ENCODE results near the gene SUN5. TPM values are rescaled to one million over a fixed set of nuclear protein-coding genes. Genes with fewer than 3 reads are reported as not detected.

Gene SUN5
- total and polyA plus RNA-seq, 4 donors = not detected

- ATAC-seq (ENCODE audit: insufficient read depth, low FRiP score) = no peak
- Histone ChIP-seq H3K4me3 (no peak overlapping the region), H3K36me3 (ENCODE audit: control insufficient read depth in 4 of 4, insufficient read depth in 4 of 4, low read length in 4 of 4) (no peaks in the 10 kb centered on the region), H3K27ac (ENCODE audit: low read depth in 1 of 2, low read length in 1 of 2) (no peak overlapping the region), H3K4me1 (ENCODE audit: control insufficient read depth in 5 of 5, insufficient read depth in 5 of 5, low read length in 5 of 5) (no peaks in the 10 kb centered on the region), H3K27me3 (ENCODE audit: control insufficient read depth in 3 of 3, insufficient read depth in 3 of 3, low read length in 2 of 3) (peaks cover 0 to 7% (median 5%) of the 10 kb centered on the region in 3 donors), H3K9ac (ENCODE audit: insufficient read depth in 1 of 2, low read length in 2 of 2) (no peak overlapping the region), H3K9me3 (ENCODE audit: control insufficient read depth in 4 of 4, insufficient read depth in 3 of 4, low read length in 3 of 4) (peaks cover 0 to 5% (median 0%) of the 10 kb centered on the region in 4 donors)
- 73 to 76% methylated on average over 5 of the region's 5 CpGs for WGBS, 2 donors
- DNase-seq = no peak
- TF ChIP-seq CTCF (IDR thresholded peaks at IDR 0.05; ENCODE audit: control extremely low read depth, extremely low read depth) = no peak
These were observed 5.9 kb upstream of the SUN5 start for GRCh38 chr20:33010133-33010504.

GRCh38 chr20:33009214-33010132, 5.2 kb upstream of the SUN5 start:
- Histone ChIP-seq H3K4me1 (ENCODE audit: control insufficient read depth in 5 of 5, insufficient read depth in 5 of 5, low read length in 5 of 5) (no peaks in the 10 kb centered on the region), H3K27ac (ENCODE audit: low read depth in 1 of 2, low read length in 1 of 2) (no peak overlapping the region), H3K9me3 (ENCODE audit: control insufficient read depth in 4 of 4, insufficient read depth in 3 of 4, low read length in 3 of 4) (peaks cover 0 to 6% (median 0%) of the 10 kb centered on the region in 4 donors), H3K4me3 (no peak overlapping the region), H3K36me3 (ENCODE audit: control insufficient read depth in 4 of 4, insufficient read depth in 4 of 4, low read length in 4 of 4) (no peaks in the 10 kb centered on the region), H3K9ac (ENCODE audit: insufficient read depth in 1 of 2, low read length in 2 of 2) (no peak overlapping the region), H3K27me3 (ENCODE audit: control insufficient read depth in 3 of 3, insufficient read depth in 3 of 3, low read length in 2 of 3) (peaks cover 0 to 5% (median 2%) of the 10 kb centered on the region in 3 donors)
- DNase-seq = peak in 1 of 3 donors; percentile 14
- no peak for TF ChIP-seq CTCF (IDR thresholded peaks at IDR 0.05; ENCODE audit: control extremely low read depth, extremely low read depth)
- WGBS, 2 donors = 59 to 75% methylated on average over 19 of the region's 19 CpGs
- ATAC-seq (ENCODE audit: insufficient read depth, low FRiP score) = no peak

GRCh38 chr20:33008336-33009213, 4.3 kb upstream of the SUN5 start:
- H3K27ac ChIP-seq (ENCODE audit: low read depth in 1 of 2, low read length in 1 of 2) = no peak overlapping the region
- DNase-seq = no peak
- no peak for ATAC-seq (ENCODE audit: insufficient read depth, low FRiP score)
- WGBS, 2 donors = 89 to 91% methylated on average over 23 of the region's 23 CpGs
- H3K9me3 ChIP-seq (ENCODE audit: control insufficient read depth in 4 of 4, insufficient read depth in 3 of 4, low read length in 3 of 4) = peaks cover 0 to 6% (median 1%) of the 10 kb centered on the region in 4 donors
- no peaks in the 10 kb centered on the region for H3K27me3 ChIP-seq (ENCODE audit: control insufficient read depth in 3 of 3, insufficient read depth in 3 of 3, low read length in 2 of 3)
- H3K36me3 ChIP-seq (ENCODE audit: control insufficient read depth in 4 of 4, insufficient read depth in 4 of 4, low read length in 4 of 4) = no peaks in the 10 kb centered on the region
- H3K4me3 ChIP-seq = no peak overlapping the region
- no peaks in the 10 kb centered on the region for H3K4me1 ChIP-seq (ENCODE audit: control insufficient read depth in 5 of 5, insufficient read depth in 5 of 5, low read length in 5 of 5)
- no peak for TF ChIP-seq CTCF (IDR thresholded peaks at IDR 0.05; ENCODE audit: control extremely low read depth, extremely low read depth)
- H3K9ac ChIP-seq (ENCODE audit: insufficient read depth in 1 of 2, low read length in 2 of 2) = no peak overlapping the region
